Uterus (tissue), 4 donors: ENCODE measurements around the gene ZNF362. TPM values are rescaled to one million over a fixed set of nuclear protein-coding genes. Genes with fewer than 3 reads are reported as not detected.
"Not testable (repeated sequence)": the region's sequence is repeated elsewhere in the genome, so short reads cannot be mapped to it uniquely, and the experiment has no call there.

Source experiments
- DNase-seq, 2 donors: peaks; one replicate each; pipeline ENCODE4 v3.0.0-alpha.2; 2019 to 2020
- H3K27ac ChIP-seq, 2 donors: fragments of 200-600 bp; sonication (generic); 1 replicate in 1 of 2; 2 replicates in 1 of 2; pipeline ENCODE4 v1.5.1; 2016 to 2018
- H3K27me3 ChIP-seq, 2 donors: fragments of 200-600 bp; sonication (generic); one replicate each; pipeline ENCODE4 v1.5.1; 2018 to 2019; ENCODE audit warnings: control low read depth in 1 of 2
- H3K36me3 ChIP-seq, 2 donors: fragments of 200-600 bp; sonication (generic); one replicate each; pipeline ENCODE4 v1.5.1; 2019; ENCODE audit warnings: control low read depth in 1 of 2
- H3K4me1 ChIP-seq, 2 donors: fragments of 200-600 bp; sonication (generic); one replicate each; pipeline ENCODE4 v1.5.1; 2018 to 2019; ENCODE audit warnings: control low read depth in 1 of 2
- H3K4me3 ChIP-seq, 2 donors: fragments of 200-600 bp; sonication (generic); 1 replicate in 1 of 2; 2 replicates in 1 of 2; pipeline ENCODE4 v1.5.1; 2018 to 2019; ENCODE audit warnings: mild to moderate bottlenecking in 1 of 2
- H3K9me3 ChIP-seq, 2 donors: fragments of 200-600 bp; sonication (generic); one replicate each; pipeline ENCODE4 v1.5.1; 2019; ENCODE audit warnings: control low read depth in 1 of 2
- CTCF ChIP-seq, 4 experiments: fragments of 200-600 bp in 2 of 4; fragments of 450-650 bp in 2 of 4; sonication (generic) in 2 of 4; IDR thresholded peaks; one replicate each; pipeline ENCODE4 v1.5.1; 2016 to 2019; ENCODE audit warnings: antibody characterized with exemption in 4 of 4, mild to moderate bottlenecking in 2 of 4, moderate library complexity in 1 of 4
- POLR2A ChIP-seq, 2 donors: fragments of 450-650 bp; IDR thresholded peaks; one replicate each; pipeline ENCODE4 v1.6.1; 2016; ENCODE audit warnings: antibody characterized with exemption in 2 of 2, mild to moderate bottlenecking in 1 of 2, moderate library complexity in 1 of 2
- intact Hi-C: fragments of 100-400 bp; cut with DNase I; formaldehyde crosslinking; loops from one replicate; pipeline ENCODE4 v1.15.1; 2023; ENCODE audit warnings: low total_unique reads
- total RNA-seq, 4 donors: library from RNA; depleted of rRNA in 3 of 4; stranded (reverse); fragments of >200 nt in 3 of 4; gene quantifications; one replicate each; pipeline versions ENCODE4 v1.1.0 to v1.2.4, GENCODE V29; 2014 to 2023
- donor health status: DM: yes; HTN: yes; CAD: no.

Gene ZNF362
- total RNA-seq, 4 donors from 2014 or later = 9.2 to 45.3 (median 25.8) TPM

GRCh38 chr1:33286451-33287185 is 30.3 kb downstream of the ZNF362 start:
- no peak overlapping the region for H3K4me3 ChIP-seq
- TF ChIP-seq POLR2A (IDR thresholded peaks at IDR 0.05) (no peak), CTCF (IDR thresholded peaks at IDR 0.05) (no peak)
- no peaks in the 10 kb centered on the region for H3K27me3 ChIP-seq
- H3K36me3 ChIP-seq = no peaks in the 10 kb centered on the region
- no peak overlapping the region for H3K27ac ChIP-seq
- DNase-seq = no peak
- H3K9me3 ChIP-seq = no peaks in the 10 kb centered on the region
- intact Hi-C loops = no loop called here
- peaks cover 0 to 7% of the 10 kb centered on the region in 2 donors for H3K4me1 ChIP-seq

- intact Hi-C loops = no loop called here
- H3K27ac ChIP-seq = no peak overlapping the region
- peaks cover 0 to 7% of the 10 kb centered on the region in 2 donors for H3K4me1 ChIP-seq
- TF ChIP-seq CTCF (IDR thresholded peaks at IDR 0.05) = no peak
- TF ChIP-seq POLR2A (IDR thresholded peaks at IDR 0.05) = no peak
- no peaks in the 10 kb centered on the region for H3K27me3 ChIP-seq
- H3K9me3 ChIP-seq = no peaks in the 10 kb centered on the region
- no peaks in the 10 kb centered on the region for H3K36me3 ChIP-seq
- no peak overlapping the region for H3K4me3 ChIP-seq
- no peak for DNase-seq
These were observed 31.0 kb downstream of the ZNF362 start for GRCh38 chr1:33287317-33287716.

GRCh38 chr1:33288976-33289857 is 32.9 kb downstream of the ZNF362 start:
- no peak overlapping the region for H3K4me3 ChIP-seq
- peaks cover 0 to 7% of the 10 kb centered on the region in 2 donors for H3K4me1 ChIP-seq
- TF ChIP-seq CTCF (IDR thresholded peaks at IDR 0.05) = no peak
- H3K9me3 ChIP-seq = no peaks in the 10 kb centered on the region
- peak in 1 of 2 donors; percentile 15 for DNase-seq
- intact Hi-C loops = no loop called here
- H3K27ac ChIP-seq = peak overlapping the region in 1 of 2 donors; percentile 41
- H3K27me3 ChIP-seq = no peaks in the 10 kb centered on the region
- H3K36me3 ChIP-seq = no peaks in the 10 kb centered on the region

GRCh38 chr1:33289858-33290154 is 33.5 kb downstream of the ZNF362 start:
- H3K36me3 ChIP-seq = no peaks in the 10 kb centered on the region
- intact Hi-C loops = no loop called here

GRCh38 chr1:33290615-33291014 is 34.3 kb downstream of the ZNF362 start:
- H3K36me3 ChIP-seq, H3K27me3 ChIP-seq, DNase-seq, H3K9me3 ChIP-seq, H3K4me1 ChIP-seq, H3K27ac ChIP-seq, intact Hi-C loops, H3K4me3 ChIP-seq: not testable (repeated sequence)

More at GRCh38 chr1:33289858-33290154, 33.5 kb downstream of the ZNF362 start:
- no peaks in the 10 kb centered on the region for H3K27me3 ChIP-seq
- TF ChIP-seq POLR2A (IDR thresholded peaks at IDR 0.05) (no peak), CTCF (IDR thresholded peaks at IDR 0.05) (no peak)
- peaks cover 0 to 7% of the 10 kb centered on the region in 2 donors for H3K4me1 ChIP-seq
- H3K9me3 ChIP-seq = no peaks in the 10 kb centered on the region
- no peak overlapping the region for H3K4me3 ChIP-seq
- DNase-seq = no peak
- no peak overlapping the region for H3K27ac ChIP-seq
